Stimulated activated CD8-positive, alpha-beta memory T cell treated with anti-CD3 and anti-CD28 coated beads, Interleukin-4, amount 100 ng/mL, for 1 hour (primary cell): ENCODE measurements around the gene KRT222.

Experiments used
- DNase-seq, 2 donors: peaks; one replicate each; pipeline ENCODE4 v3.0.0-alpha.2; 2020; ENCODE audit warnings: low read depth in 2 of 2, low spot score in 1 of 2

KRT222 gene

GRCh38 chr17:40615841-40616476, 49.0 kb downstream of the KRT222 start:
- no peak for DNase-seq

DNA sequence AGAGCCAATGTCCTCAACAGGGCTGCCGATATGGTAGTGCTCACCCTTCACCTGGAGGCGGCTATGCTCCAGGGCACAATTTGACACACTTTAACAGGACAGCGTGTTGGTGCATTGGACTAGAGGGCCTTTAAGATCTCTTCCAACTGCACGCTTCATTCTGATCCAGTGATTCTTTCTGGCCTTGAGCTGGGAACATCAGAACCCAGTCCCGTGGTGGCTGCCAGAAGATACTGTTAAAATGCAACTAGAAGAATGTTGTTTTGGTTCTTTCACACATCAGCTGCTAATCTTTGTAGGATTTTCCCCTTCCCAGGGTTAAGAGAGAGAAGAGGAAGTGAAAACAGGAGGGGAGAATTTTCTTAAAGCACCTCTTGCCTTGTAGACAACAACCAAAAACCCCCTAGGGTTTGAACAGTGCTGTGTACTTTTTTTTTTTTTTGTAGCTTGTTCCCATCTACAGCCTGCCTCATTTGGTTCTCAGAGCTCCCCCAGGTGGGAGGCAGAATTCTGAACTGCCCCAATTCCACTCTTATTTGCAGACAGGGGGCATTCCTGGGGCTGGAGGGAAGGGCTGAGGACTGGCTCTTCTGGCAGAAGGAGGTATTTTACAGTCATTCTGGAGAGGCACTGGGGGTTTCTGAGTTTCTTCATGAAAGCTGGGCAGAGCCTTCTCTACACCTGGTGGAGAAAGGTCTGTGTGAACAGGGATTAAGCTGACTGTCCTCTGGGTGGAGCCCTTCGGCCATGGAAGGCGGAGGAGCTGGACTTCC, 49.7 kb downstream of the KRT222 start:
- no peak for DNase-seq

DNA sequence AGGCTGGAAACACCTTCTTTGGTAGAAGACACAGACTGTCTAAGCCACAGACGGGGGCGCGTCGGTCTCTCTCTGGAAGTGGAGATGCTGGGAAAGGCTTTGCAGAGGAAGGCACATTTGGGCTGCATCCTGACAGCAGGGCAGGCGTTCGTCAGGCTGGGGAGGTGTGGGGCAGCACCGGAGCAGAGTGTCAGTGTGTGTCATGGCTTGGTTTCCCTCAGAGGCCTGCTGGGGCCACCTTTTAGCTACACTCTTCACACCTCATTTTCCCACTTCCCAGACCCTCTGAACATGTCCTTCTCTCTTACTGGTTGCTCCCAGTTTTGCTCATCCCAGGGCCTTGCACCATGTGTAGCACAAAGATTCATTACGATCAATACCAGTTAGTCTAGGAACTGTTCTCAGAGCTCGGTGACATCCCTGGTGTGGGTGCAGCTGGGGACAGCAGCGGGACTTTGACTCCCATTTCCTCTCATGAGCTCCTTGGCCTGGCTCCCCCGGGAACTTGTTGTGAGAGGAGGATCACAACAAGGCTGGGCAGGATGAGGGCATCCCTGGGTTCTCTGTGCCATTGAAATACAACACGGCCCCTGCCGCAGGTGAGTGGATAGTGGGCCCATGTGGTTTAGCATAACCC, 50.4 kb downstream of the KRT222 start:
- DNase-seq, result no peak

- DNase-seq, result no peak
Observed at GRCh38 chr17:40613467-40614154, 51.4 kb downstream of the KRT222 start.

GRCh38 chr17:40612599-40613244, 52.3 kb downstream of the KRT222 start:
- peak in 1 of 2 donors; percentile 46 for DNase-seq

GRCh38 chr17:40611840-40612474, 53.0 kb downstream of the KRT222 start:
- no peak for DNase-seq

DNA sequence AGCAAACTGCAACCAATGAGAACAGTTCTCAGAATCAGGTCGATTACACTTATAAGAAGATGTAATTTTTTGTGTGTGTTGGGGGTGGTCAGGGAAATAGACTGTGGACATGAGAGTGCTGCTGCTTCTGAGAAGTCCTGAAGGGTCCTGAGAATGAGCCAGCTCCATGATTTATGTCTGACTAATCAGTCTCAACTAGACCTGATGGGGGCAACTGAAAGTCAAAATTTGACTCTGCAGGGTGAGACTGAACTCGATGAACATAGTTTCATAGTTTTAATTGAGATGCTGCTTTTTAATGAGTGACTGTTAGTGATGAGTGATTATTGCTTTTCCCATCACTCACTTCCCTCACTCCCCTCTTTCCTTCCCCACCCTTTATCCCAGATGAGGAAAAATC, 54.6 kb downstream of the KRT222 start:
- DNase-seq, result no peak

GRCh38 chr17:40608061-40608581, 56.9 kb downstream of the KRT222 start:
- no peak for DNase-seq

DNA sequence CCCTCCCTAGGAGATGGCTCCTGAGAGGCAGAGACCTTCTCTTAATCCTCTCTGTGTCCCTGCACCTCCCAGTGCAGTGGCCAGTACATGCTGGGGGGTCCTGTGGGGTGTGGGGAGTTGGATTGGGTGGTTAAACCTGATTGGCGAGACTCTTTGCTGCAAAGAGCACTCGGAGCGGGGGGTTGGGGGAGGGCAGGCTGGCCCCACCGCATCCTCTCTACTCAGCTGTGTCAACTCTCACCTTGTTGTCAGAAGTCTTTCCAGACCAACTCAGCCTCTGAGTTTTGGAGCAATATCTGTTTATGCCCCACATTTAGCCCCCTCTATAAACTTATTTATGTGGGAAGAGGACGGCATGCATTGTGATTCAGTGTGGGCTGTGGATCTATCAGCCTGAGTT, 57.3 kb downstream of the KRT222 start:
- no peak for DNase-seq

DNA sequence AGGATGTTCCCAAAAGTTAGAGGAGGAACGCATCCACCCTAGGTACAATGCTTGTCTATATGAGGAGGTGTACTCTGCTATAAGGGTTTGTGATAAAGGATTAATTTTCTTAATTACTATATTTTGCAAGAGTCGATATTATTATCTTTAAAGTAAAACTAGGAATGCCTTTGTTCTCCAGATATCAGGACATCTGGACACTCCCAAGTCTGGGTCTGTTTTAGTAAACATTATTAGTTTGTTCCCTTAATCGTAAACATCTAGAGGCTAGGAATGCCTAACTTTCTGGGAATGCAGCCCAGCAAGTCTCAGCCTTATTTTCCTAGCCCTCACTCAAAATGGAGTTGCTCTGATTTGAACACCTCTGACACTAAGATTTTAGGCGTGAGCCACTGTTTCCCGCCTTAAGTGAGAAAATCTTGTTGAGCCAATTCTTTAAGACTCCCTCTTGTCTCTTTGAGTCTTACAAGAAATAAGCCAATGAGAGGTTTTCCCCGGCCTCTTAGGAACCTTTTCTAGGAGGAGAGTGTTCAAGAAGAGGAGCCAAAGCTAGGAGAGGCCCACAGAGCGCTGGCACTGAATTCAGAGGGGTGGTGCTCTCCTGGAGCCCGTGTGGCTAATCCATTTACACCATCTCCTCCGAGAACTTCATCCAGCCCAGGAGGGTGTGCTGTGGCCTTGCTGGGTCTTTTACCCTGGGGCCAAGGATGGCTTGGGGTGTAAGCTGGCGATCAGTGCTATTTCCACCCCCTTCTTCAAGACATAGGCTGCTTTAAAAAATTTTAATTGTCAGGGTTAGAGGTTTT, 58.2 kb downstream of the KRT222 start:
- DNase-seq, result no peak

- peak in 1 of 2 donors; percentile 41 for DNase-seq
Observed at GRCh38 chr17:40605306-40605705, 59.7 kb downstream of the KRT222 start.
